Upper lobe of left lung (tissue), 6 donors: ENCODE results near the gene ZIC4. TPM values are rescaled to one million over a fixed set of nuclear protein-coding genes. Genes with fewer than 3 reads are reported as not detected.

Experiments
- ATAC-seq, 2 donors: fragments of 200-7000 bp; cut with Tn5 transposase; one replicate each; pipeline ENCODE4 v1.9.1; 2022; ENCODE audit warnings: mild to moderate bottlenecking in 2 of 2, moderate library complexity in 2 of 2; ENCODE audit not compliant: low FRiP score in 2 of 2
- DNase-seq, 2 donors: peaks; one replicate each; pipeline ENCODE4 v3.0.0-alpha.2; 2019 to 2020
- H3K27ac ChIP-seq, 4 donors: fragments of 200-600 bp; sonication (generic); one replicate each; pipeline ENCODE4 v1.5.1; 2016 to 2019
- H3K27me3 ChIP-seq, 4 donors: fragments of 200-600 bp; sonication (generic); one replicate each; pipeline ENCODE4 v1.5.1; 2017 to 2019
- H3K36me3 ChIP-seq, 4 donors: fragments of 200-600 bp; sonication (generic); one replicate each; pipeline ENCODE4 v1.5.1; 2016 to 2019
- H3K4me1 ChIP-seq, 4 donors: fragments of 200-600 bp; sonication (generic); one replicate each; pipeline ENCODE4 v1.5.1; 2018 to 2019
- H3K4me3 ChIP-seq, 4 donors: fragments of 200-600 bp; sonication (generic); one replicate each; pipeline ENCODE4 v1.5.1; 2017 to 2019; ENCODE audit warnings: mild to moderate bottlenecking in 2 of 4, moderate library complexity in 1 of 4
- H3K9me3 ChIP-seq, 4 donors: fragments of 200-600 bp; sonication (generic); one replicate each; pipeline ENCODE4 v1.5.1; 2018 to 2019
- EP300 ChIP-seq, 4 donors: sonication (generic); formaldehyde crosslinking; IDR thresholded peaks; one replicate each; pipeline ENCODE4 v1.5.1; 2017; ENCODE audit warnings: antibody characterized with exemption in 4 of 4, control low read depth in 2 of 4
- POLR2A ChIP-seq, 4 donors: fragments of 450-650 bp; IDR thresholded peaks; one replicate each; pipeline ENCODE4 v1.5.1; 2016 to 2017; ENCODE audit warnings: antibody characterized with exemption in 4 of 4, mild to moderate bottlenecking in 2 of 4
- POLR2AphosphoS5 ChIP-seq, 2 donors: sonication (generic); formaldehyde crosslinking; IDR thresholded peaks; one replicate each; pipeline ENCODE4 v1.5.1; 2017; ENCODE audit warnings: antibody characterized with exemption in 2 of 2
- WGBS, 2 donors: methylation state at CpG; one replicate each; pipeline ENCODE4 v1.1.5; 2017 to 2018; 5-methylcytosine and 5-hydroxymethylcytosine counted together
- total RNA-seq, 6 donors: library from RNA; depleted of rRNA in 4 of 6; stranded (reverse); fragments of >200 nt in 4 of 6; gene quantifications; one replicate each; pipeline versions ENCODE4 v1.1.0 to v1.2.1, GENCODE V29; 2016 to 2021
- TF ChIP-seq, protein P1 (sequence below), 6 experiments: fragments of 450-650 bp in 4 of 6; fragments of 200-600 bp in 2 of 6; sonication (generic) in 2 of 6; IDR thresholded peaks; one replicate each; pipeline ENCODE4 v1.5.1; 2016 to 2019; ENCODE audit warnings: antibody characterized with exemption in 6 of 6
- donor health status: DM: no; HTN: no; CAD: no; lungs with moderate emphysema.
- donor health status: DM: no; HTN: yes; CAD: no; lungs with severe emphysema.

The ZIC4 gene
- total RNA-seq, 6 donors from 2014 or later, result not detected

DNA sequence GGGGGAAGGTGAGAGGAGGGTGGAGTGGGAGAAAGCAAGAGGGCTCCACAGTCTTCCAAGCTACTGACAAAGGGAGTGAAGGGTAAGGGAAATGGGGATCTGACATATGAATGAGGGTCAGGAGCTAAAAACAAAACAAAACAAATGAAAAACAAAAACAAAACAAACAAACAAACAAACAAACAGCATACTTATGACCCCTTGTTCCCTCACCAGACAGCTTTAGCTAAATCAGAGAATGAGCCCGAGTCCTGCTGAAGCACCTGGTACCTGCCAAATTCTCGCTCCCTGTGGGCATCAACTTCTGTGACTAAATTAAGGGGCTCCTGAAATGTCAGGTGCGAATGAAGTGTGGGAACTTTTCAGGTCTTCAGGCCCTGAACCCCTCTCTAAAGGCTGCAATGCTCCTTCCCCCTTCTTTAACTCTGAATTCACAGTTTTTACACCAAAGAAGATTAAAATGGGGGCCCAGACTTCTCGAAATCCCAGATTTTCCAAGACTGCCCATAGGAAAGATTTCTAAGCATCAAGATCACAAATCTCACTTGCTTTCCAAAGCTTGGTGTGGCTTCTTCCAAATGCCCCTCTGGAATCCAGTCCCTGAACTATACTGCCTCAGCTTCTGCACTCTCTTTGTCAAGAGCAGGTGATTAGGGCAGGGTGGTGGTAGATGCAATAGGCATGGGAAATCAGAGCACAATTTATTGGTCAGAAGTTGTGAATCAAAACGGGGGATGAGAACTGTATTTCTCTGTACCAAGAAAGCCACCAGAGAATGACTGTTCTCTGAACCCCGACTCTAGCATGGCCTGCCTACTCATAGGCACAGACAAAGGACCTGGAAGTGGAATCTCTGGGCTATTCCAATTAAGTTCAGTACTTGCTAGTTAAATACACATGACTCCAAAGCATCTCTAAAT lies 40.9 kb downstream of the ZIC4 start:
- H3K4me3 ChIP-seq, result no peak overlapping the region
- DNase-seq (no peak), ATAC-seq (no peak)
- 55 to 58% methylated on average over 6 of the region's 6 CpGs for WGBS, 2 donors
- no peaks in the 10 kb centered on the region for H3K9me3 ChIP-seq
- TF ChIP-seq POLR2A (IDR thresholded peaks at IDR 0.05) (no peak), POLR2AphosphoS5 (IDR thresholded peaks at IDR 0.05) (no peak), EP300 (IDR thresholded peaks at IDR 0.05) (no peak)
- TF ChIP-seq, protein P1, sequence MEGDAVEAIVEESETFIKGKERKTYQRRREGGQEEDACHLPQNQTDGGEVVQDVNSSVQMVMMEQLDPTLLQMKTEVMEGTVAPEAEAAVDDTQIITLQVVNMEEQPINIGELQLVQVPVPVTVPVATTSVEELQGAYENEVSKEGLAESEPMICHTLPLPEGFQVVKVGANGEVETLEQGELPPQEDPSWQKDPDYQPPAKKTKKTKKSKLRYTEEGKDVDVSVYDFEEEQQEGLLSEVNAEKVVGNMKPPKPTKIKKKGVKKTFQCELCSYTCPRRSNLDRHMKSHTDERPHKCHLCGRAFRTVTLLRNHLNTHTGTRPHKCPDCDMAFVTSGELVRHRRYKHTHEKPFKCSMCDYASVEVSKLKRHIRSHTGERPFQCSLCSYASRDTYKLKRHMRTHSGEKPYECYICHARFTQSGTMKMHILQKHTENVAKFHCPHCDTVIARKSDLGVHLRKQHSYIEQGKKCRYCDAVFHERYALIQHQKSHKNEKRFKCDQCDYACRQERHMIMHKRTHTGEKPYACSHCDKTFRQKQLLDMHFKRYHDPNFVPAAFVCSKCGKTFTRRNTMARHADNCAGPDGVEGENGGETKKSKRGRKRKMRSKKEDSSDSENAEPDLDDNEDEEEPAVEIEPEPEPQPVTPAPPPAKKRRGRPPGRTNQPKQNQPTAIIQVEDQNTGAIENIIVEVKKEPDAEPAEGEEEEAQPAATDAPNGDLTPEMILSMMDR (IDR thresholded peaks at IDR 0.05), result no peak
- H3K36me3 ChIP-seq, result no peaks in the 10 kb centered on the region
- H3K27ac ChIP-seq, result no peak overlapping the region
- H3K27me3 ChIP-seq, result peaks cover 0 to 24% (median 2%) of the 10 kb centered on the region in 4 donors
- no peaks in the 10 kb centered on the region for H3K4me1 ChIP-seq

DNA sequence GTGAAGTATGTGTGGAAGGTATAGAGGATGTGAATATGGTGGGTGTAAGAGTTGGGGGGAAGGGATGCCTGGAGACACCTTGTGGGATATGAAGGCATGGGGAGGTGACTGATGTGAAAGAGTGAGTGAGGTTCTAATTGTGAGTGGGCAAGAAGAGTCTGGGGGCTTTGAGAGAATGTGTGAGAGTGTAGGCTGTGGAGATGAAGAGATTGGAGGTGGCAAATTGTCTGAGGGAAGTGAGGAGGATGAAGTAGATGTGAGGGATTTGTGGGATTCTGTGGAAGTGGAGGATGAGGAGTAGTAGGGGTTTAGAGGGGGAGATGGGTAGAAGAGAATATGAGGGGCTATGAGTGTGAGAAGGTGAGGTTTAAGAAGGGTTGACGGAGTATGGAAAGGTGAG lies 41.6 kb downstream of the ZIC4 start:
- H3K4me1 ChIP-seq, result no peaks in the 10 kb centered on the region
- H3K9me3 ChIP-seq, result no peaks in the 10 kb centered on the region
- TF ChIP-seq POLR2AphosphoS5 (IDR thresholded peaks at IDR 0.05) (no peak), EP300 (IDR thresholded peaks at IDR 0.05) (no peak), POLR2A (IDR thresholded peaks at IDR 0.05) (no peak)
- TF ChIP-seq, protein P1 (IDR thresholded peaks at IDR 0.05), result no peak
- H3K36me3 ChIP-seq, result no peaks in the 10 kb centered on the region
- H3K4me3 ChIP-seq, result no peak overlapping the region
- H3K27ac ChIP-seq, result no peak overlapping the region
- ATAC-seq (no peak), DNase-seq (no peak)
- H3K27me3 ChIP-seq, result peaks cover 0 to 19% (median 3%) of the 10 kb centered on the region in 4 donors
- 34 to 49% methylated on average over 1 of the region's 1 CpG for WGBS, 2 donors

DNA sequence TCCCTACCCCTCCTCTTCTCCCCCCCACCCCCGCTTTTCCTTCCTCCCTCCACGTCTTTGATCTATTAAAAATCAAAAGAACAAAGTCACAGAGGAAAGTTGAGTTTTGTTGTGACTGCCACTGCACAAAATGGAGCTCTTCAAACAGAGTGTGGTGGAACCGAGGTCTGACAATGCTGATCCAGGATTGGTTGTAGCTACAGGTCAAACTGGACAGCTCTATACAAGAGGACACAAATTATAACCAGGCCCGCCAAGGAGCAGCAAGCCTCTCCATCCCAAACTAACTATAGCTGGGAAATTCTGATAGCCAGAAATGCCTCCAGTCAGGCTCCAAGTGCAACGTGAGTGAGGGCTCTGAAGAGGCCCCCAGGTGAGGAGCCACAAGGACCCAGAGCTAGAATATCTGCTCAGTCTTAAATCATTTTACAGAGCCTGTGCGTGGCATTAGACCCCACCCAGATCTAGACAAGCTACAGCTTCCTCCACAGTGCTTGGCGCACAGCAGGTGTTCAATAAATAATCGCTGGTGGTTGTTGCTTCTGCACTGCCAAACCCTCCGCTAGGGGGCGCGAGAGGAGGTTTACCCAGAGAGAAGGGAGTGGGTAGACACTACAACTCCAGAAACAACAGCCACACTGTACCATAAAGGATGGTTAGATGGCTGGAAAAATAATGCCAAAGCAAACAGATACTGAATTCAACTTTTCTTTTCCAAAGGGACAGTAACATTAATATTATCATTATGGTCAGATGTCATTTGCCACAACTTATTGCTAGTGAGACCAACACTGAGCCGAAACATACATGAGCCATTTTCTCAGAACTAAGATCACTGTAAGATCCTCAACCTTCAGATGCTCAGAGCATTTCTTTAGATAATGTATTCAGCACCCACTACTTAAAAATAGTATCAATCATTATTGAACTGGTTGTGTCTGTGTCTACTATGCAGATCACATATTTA lies 44.6 kb downstream of the ZIC4 start:
- H3K27ac ChIP-seq, result no peak overlapping the region
- peaks cover 0 to 4% (median 0%) of the 10 kb centered on the region in 4 donors for H3K9me3 ChIP-seq
- peaks cover 0 to 32% (median 10%) of the 10 kb centered on the region in 4 donors for H3K27me3 ChIP-seq
- H3K36me3 ChIP-seq, result no peaks in the 10 kb centered on the region
- TF ChIP-seq EP300 (IDR thresholded peaks at IDR 0.05), result no peak
- TF ChIP-seq, protein P1 (IDR thresholded peaks at IDR 0.05), result peak in 4 of 6 experiments; percentile 16 to 40 (median 29)
- no peak overlapping the region for H3K4me3 ChIP-seq
- 13 to 16% methylated on average over 10 to 12 of the region's 12 CpGs for WGBS, 2 donors
- ATAC-seq (no peak), DNase-seq (no peak)
- H3K4me1 ChIP-seq, result no peaks in the 10 kb centered on the region

DNA sequence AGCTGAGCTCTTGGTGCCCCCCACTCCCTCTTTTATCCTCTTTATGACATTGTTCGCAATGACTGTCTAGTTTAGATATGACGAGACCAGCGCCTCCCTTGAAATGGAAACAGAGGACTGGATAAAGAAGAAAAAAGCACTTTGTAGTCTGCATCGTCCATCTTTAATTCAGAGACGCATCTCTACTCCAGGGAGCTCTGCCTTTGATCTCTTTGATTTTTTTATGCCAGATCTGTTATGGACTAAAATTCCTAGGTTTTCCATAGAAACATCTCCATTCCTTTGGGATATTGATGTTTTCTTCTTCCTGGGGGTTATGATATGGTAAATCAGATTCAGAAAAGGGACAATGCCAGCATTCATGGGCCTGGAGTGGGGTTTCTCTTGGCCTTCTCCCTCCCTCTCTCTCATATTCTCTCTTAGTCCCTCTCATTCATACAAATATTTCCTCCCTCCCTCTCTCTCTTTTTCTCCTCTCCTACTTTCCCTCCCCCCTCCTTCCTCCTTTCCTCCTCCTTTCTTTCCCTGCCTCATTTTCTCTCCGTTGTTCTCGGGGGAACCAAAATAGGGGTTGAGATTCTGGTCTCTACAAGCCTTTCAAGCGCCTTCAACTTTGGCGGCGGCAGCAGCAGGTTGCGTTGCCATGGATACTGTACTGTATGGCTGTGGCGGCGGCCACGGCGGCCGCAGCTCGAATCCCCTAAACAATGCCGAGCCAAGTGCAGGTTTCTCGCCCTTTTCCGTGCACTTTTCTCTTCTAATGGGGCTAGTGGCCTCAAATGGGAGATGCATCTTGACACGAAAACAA lies 45.5 kb downstream of the ZIC4 start:
- Histone ChIP-seq H3K27ac (no peak overlapping the region), H3K4me3 (no peak overlapping the region), H3K4me1 (no peaks in the 10 kb centered on the region), H3K36me3 (no peaks in the 10 kb centered on the region), H3K9me3 (peaks cover 0 to 4% (median 0%) of the 10 kb centered on the region in 4 donors), H3K27me3 (peaks cover 0 to 36% (median 14%) of the 10 kb centered on the region in 4 donors)
- peak in 1 of 2 donors; percentile 50 for DNase-seq
- 11 to 14% methylated on average over 21 of the region's 21 CpGs for WGBS, 2 donors
- TF ChIP-seq POLR2A (IDR thresholded peaks at IDR 0.05), result no peak
- no peak for TF ChIP-seq EP300 (IDR thresholded peaks at IDR 0.05)
- TF ChIP-seq, protein P1 (IDR thresholded peaks at IDR 0.05), result no peak
- TF ChIP-seq POLR2AphosphoS5 (IDR thresholded peaks at IDR 0.05), result no peak
- ATAC-seq, result no peak
